Left renal pelvis (tissue), 4 donors: ENCODE measurements around the gene ANKRD28. TPM values are rescaled to one million over a fixed set of nuclear protein-coding genes. Genes with fewer than 3 reads are reported as not detected.
"Not testable (repeated sequence)": the region's sequence is repeated elsewhere in the genome, so short reads cannot be mapped to it uniquely, and the experiment has no call there.

Experiments
- DNase-seq, 4 donors: peaks; one replicate each; pipeline ENCODE4 v3.0.0-alpha.2; 2013; ENCODE audit warnings: low read depth in 4 of 4, low spot score in 3 of 4
- polyA plus RNA-seq, 4 donors: library from polyadenylated mRNA; unstranded; fragments of 120-200 nt; gene quantifications; one replicate each; pipeline ENCODE4 v1.2.1, GENCODE V29; 2013; ENCODE audit not compliant: insufficient read length in 4 of 4

ANKRD28 gene
- 10 to 100 TPM; 24.0 to 47.3 (median 44.3) TPM for polyA plus RNA-seq

- peak in 2 of 4 donors; percentile 33 to 56 for DNase-seq
Measured at GRCh38 chr3:15797642-15798303, at the start of gene ANKRD28. Gene ANKRD28 (minus strand): TSS chr3:15797979. CDS start chr3:15796521, 1,458 bp downstream.

GRCh38 chr3:15847239-15847638 is 49.5 kb upstream of the ANKRD28 start:
- no peak for DNase-seq

- no peak for DNase-seq
Measured at GRCh38 chr3:15846606-15847005, 48.8 kb upstream of the ANKRD28 start.

GRCh38 chr3:15845475-15845874 is 47.7 kb upstream of the ANKRD28 start:
- no peak for DNase-seq

- no peak for DNase-seq
Measured at GRCh38 chr3:15844889-15845288, 47.1 kb upstream of the ANKRD28 start.

- DNase-seq, result not testable (repeated sequence)
Measured at GRCh38 chr3:15841091-15841973, 43.6 kb upstream of the ANKRD28 start.

- no peak for DNase-seq
Measured at GRCh38 chr3:15839568-15839967, 41.8 kb upstream of the ANKRD28 start.

GRCh38 chr3:15831927-15832326 is 34.1 kb upstream of the ANKRD28 start:
- no peak for DNase-seq

- DNase-seq, result no peak
Measured at GRCh38 chr3:15825016-15825415, 27.2 kb upstream of the ANKRD28 start.

- DNase-seq, result no peak
Measured at GRCh38 chr3:15823092-15823491, 25.3 kb upstream of the ANKRD28 start.

GRCh38 chr3:15822281-15822680 is 24.5 kb upstream of the ANKRD28 start:
- DNase-seq, result no peak

- no peak for DNase-seq
Measured at GRCh38 chr3:15820911-15821310, 23.1 kb upstream of the ANKRD28 start.

GRCh38 chr3:15819576-15819975 is 21.8 kb upstream of the ANKRD28 start:
- DNase-seq, result no peak

- no peak for DNase-seq
Measured at GRCh38 chr3:15819043-15819442, 21.3 kb upstream of the ANKRD28 start.

- DNase-seq, result peak in 1 of 4 donors; percentile 39
Measured at GRCh38 chr3:15815696-15816095, 17.9 kb upstream of the ANKRD28 start.

GRCh38 chr3:15813079-15813478 is 15.3 kb upstream of the ANKRD28 start:
- not testable (repeated sequence) for DNase-seq

- DNase-seq, result no peak
Measured at GRCh38 chr3:15812183-15812582, 14.4 kb upstream of the ANKRD28 start.

GRCh38 chr3:15810702-15811101 is 12.9 kb upstream of the ANKRD28 start:
- no peak for DNase-seq

GRCh38 chr3:15809313-15809712 is 11.5 kb upstream of the ANKRD28 start:
- DNase-seq, result no peak

GRCh38 chr3:15808679-15809310 is 11.0 kb upstream of the ANKRD28 start:
- DNase-seq, result no peak

GRCh38 chr3:15805756-15806266 is 8.0 kb upstream of the ANKRD28 start:
- no peak for DNase-seq
